ENCODE data around the gene TPGS1.

Gene TPGS1

DNA sequence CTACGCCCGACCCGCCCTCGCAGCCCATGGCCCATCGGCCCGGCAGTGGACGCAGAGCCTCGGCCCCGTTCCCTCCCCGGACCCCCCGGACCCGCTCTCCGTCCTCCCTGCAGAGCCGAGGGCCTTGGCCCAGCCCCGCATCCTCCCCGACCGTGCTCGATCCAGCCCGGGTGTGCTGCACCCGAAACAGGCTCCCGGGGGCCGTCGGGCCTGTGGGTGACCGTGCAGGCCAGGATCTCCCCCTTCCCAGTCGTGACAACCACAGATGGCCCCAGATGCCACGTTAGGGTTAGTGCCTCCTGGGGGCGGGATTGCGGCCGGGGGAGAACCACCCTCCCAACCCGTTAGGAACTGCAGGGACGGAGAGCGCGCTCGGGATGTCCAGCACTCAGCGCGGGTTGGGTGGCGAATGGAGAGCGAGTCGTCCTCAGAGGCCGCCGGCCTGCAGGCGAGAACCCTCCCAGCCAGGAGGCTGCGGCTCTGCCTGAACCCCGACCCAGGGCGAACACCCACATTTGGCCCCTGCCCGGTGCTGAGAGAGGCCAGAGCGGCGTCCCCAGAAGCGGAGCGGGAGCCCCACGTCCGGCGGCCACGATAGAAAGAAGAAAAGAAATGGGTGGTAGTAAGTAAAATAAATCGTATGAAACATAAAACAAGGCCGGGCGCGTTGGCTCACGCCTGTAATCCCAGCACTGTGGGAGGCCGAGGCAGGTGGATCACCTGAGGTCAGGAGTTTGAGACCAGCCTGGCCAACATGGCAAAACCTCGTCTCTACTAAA lies 17.7 kb upstream of the TPGS1 start:
- H3K4me1 ChIP-seq (ENCODE audit: control insufficient read depth in 1 of 2, insufficient read depth in 2 of 2, low read length in 2 of 2) = peaks cover 14 to 22% of the 10 kb centered on the region in 2 experiments
- peak overlapping the region; percentile 96 for H3K4me3 ChIP-seq (ENCODE audit: low read depth, low read length)
- H4K12ac ChIP-seq (ENCODE audit: low read depth, low read length) = peak overlapping the region; percentile 61
- H3K36me3 ChIP-seq (ENCODE audit: control insufficient read depth in 1 of 2, insufficient read depth in 2 of 2, low read length in 2 of 2) = no peaks in the 10 kb centered on the region
- peak overlapping the region; percentile 18 for H3K4ac ChIP-seq (ENCODE audit: low read depth, low read length)
- no peak overlapping the region for H3K23ac ChIP-seq (ENCODE audit: low read length)
- peaks cover 7% of the 10 kb centered on the region for H3K9me3 ChIP-seq (ENCODE audit: insufficient read depth, low read depth, low read length)
- no CpG with 5 or more reads among the region's 61 CpGs for WGBS (ENCODE audit: extremely low coverage, insufficient coverage, insufficient read length)
- H3K27me3 ChIP-seq (ENCODE audit: insufficient read depth, low read length) = no peaks in the 10 kb centered on the region
- peak overlapping the region; percentile 40 for H4K91ac ChIP-seq (ENCODE audit: low read depth, low read length)
- peaks cover 22% of the 10 kb centered on the region for H3K79me1 ChIP-seq (ENCODE audit: low read length)
- H3K18ac ChIP-seq (ENCODE audit: low read length) = peak overlapping the region; percentile 62
- H3K4me2 ChIP-seq (ENCODE audit: low read length) = peak overlapping the region; percentile 99
- peak overlapping the region; percentile 80 for H4K8ac ChIP-seq (ENCODE audit: low read depth, low read length)
- no peak overlapping the region for H2BK12ac ChIP-seq (ENCODE audit: low read length)
- peak overlapping the region; percentile 31 for H2AFZ ChIP-seq (ENCODE audit: insufficient read depth, low read length, poor library complexity)
- no peak overlapping the region for H2BK5ac ChIP-seq (ENCODE audit: low read depth, low read length, poor library complexity)
- peak overlapping the region; percentile 89 for H3K9ac ChIP-seq (ENCODE audit: low read length)
- peaks cover 4% of the 10 kb centered on the region for H3K79me2 ChIP-seq (ENCODE audit: control insufficient read depth, insufficient read depth, low read length, poor library complexity)
- H3K27ac ChIP-seq (ENCODE audit: low read depth, low read length) = peak overlapping the region; percentile 45
- no peak for DNase-seq
- H3K14ac ChIP-seq (ENCODE audit: low read length) = peak overlapping the region; percentile 28
- peak overlapping the region; percentile 17 for H2AK5ac ChIP-seq (ENCODE audit: low read length)
- no peak overlapping the region for H2BK120ac ChIP-seq (ENCODE audit: insufficient read depth, low read length, poor library complexity)

DNA sequence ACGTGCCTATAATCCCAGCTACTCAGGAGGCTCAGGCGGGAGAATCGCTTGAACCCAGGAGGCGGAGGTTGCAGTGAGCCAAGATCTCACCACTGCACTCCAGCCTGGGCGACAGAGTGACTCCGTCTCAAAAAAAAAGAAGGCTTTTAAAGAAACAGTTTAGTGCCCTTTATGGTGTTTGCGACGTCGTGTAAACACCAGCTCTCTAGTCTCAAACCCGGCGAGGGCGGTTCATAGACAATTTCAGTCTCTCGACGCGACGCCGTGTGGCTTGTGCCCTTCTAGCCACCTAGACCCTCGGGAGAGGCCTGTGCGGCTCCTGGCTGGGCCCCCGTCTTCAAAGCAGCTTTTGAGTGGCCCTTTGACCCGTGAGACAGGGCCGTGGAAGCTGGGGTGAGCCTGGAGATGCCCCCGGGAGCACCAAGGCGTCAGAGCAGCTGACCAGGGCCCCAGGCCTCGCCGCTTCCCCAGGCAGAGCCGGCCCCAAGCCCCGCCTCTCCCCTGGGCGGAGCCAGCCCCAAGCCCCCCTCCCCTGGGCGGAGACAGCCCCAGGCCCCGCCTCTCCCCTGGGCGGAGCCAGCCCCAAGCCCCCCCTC lies 16.1 kb upstream of the TPGS1 start:
- no peak overlapping the region for H4K12ac ChIP-seq (ENCODE audit: low read depth, low read length)
- no peak overlapping the region for H3K27ac ChIP-seq (ENCODE audit: low read depth, low read length)
- no peak overlapping the region for H2BK120ac ChIP-seq (ENCODE audit: insufficient read depth, low read length, poor library complexity)
- peaks cover 5% of the 10 kb centered on the region for H3K27me3 ChIP-seq (ENCODE audit: insufficient read depth, low read length)
- no peak overlapping the region for H2AFZ ChIP-seq (ENCODE audit: insufficient read depth, low read length, poor library complexity)
- H3K9me3 ChIP-seq (ENCODE audit: insufficient read depth, low read depth, low read length) = peaks cover 9% of the 10 kb centered on the region
- H3K4me2 ChIP-seq (ENCODE audit: low read length) = no peak overlapping the region
- H3K79me1 ChIP-seq (ENCODE audit: low read length) = peaks cover 18% of the 10 kb centered on the region
- H3K14ac ChIP-seq (ENCODE audit: low read length) = no peak overlapping the region
- H2BK5ac ChIP-seq (ENCODE audit: low read depth, low read length, poor library complexity) = no peak overlapping the region
- no peak overlapping the region for H3K4ac ChIP-seq (ENCODE audit: low read depth, low read length)
- no peak overlapping the region for H2AK5ac ChIP-seq (ENCODE audit: low read length)
- H3K18ac ChIP-seq (ENCODE audit: low read length) = no peak overlapping the region
- H3K79me2 ChIP-seq (ENCODE audit: control insufficient read depth, insufficient read depth, low read length, poor library complexity) = peaks cover 4% of the 10 kb centered on the region
- WGBS (ENCODE audit: extremely low coverage, insufficient coverage, insufficient read length) = no CpG with 5 or more reads among the region's 32 CpGs
- H3K4me1 ChIP-seq (ENCODE audit: control insufficient read depth in 1 of 2, insufficient read depth in 2 of 2, low read length in 2 of 2) = peaks cover 6 to 17% of the 10 kb centered on the region in 2 experiments
- H4K8ac ChIP-seq (ENCODE audit: low read depth, low read length) = no peak overlapping the region
- no peak overlapping the region for H3K9ac ChIP-seq (ENCODE audit: low read length)
- H3K23ac ChIP-seq (ENCODE audit: low read length) = no peak overlapping the region
- H3K36me3 ChIP-seq (ENCODE audit: control insufficient read depth in 1 of 2, insufficient read depth in 2 of 2, low read length in 2 of 2) = no peaks in the 10 kb centered on the region
- no peak overlapping the region for H4K91ac ChIP-seq (ENCODE audit: low read depth, low read length)
- H2BK12ac ChIP-seq (ENCODE audit: low read length) = no peak overlapping the region
- peak; percentile 27 to 36 for DNase-seq
- H3K4me3 ChIP-seq (ENCODE audit: low read depth, low read length) = no peak overlapping the region

DNA sequence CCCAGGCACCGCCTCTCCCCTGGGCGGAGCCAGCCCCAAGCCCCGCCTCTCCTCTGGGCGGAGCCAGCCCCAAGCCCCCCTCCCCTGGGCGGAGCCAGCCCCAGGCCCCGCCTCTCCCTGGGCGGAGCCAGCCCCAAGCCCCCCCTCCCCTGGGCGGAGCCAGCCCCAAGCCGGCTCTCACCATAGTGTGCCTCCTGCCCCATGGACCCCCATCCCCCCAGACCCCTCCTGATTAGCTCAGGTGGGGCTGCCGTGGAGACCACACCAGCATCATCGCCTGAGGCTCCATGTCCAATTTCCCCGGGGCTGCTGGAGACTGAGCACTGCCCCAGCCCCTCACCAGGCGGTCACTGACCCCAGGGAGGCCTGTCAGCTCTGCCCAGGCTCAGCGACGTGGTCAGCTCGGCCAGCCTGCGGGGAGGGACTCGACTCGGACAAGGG lies 15.2 kb upstream of the TPGS1 start:
- no peaks in the 10 kb centered on the region for H3K36me3 ChIP-seq (ENCODE audit: control insufficient read depth in 1 of 2, insufficient read depth in 2 of 2, low read length in 2 of 2)
- no peak overlapping the region for H4K8ac ChIP-seq (ENCODE audit: low read depth, low read length)
- no peak overlapping the region for H3K18ac ChIP-seq (ENCODE audit: low read length)
- no peak overlapping the region for H3K4ac ChIP-seq (ENCODE audit: low read depth, low read length)
- no CpG with 5 or more reads among the region's 19 CpGs for WGBS (ENCODE audit: extremely low coverage, insufficient coverage, insufficient read length)
- H4K12ac ChIP-seq (ENCODE audit: low read depth, low read length) = no peak overlapping the region
- H3K4me3 ChIP-seq (ENCODE audit: low read depth, low read length) = no peak overlapping the region
- H3K27me3 ChIP-seq (ENCODE audit: insufficient read depth, low read length) = peaks cover 8% of the 10 kb centered on the region
- no peak overlapping the region for H4K91ac ChIP-seq (ENCODE audit: low read depth, low read length)
- H3K4me1 ChIP-seq (ENCODE audit: control insufficient read depth in 1 of 2, insufficient read depth in 2 of 2, low read length in 2 of 2) = peaks cover 4 to 14% of the 10 kb centered on the region in 2 experiments
- H3K9me3 ChIP-seq (ENCODE audit: insufficient read depth, low read depth, low read length) = peaks cover 9% of the 10 kb centered on the region
- H3K9ac ChIP-seq (ENCODE audit: low read length) = no peak overlapping the region
- no peak overlapping the region for H3K27ac ChIP-seq (ENCODE audit: low read depth, low read length)
- no peak overlapping the region for H3K23ac ChIP-seq (ENCODE audit: low read length)
- H2BK12ac ChIP-seq (ENCODE audit: low read length) = no peak overlapping the region
- no peak overlapping the region for H2AFZ ChIP-seq (ENCODE audit: insufficient read depth, low read length, poor library complexity)
- peaks cover 4% of the 10 kb centered on the region for H3K79me2 ChIP-seq (ENCODE audit: control insufficient read depth, insufficient read depth, low read length, poor library complexity)
- H3K14ac ChIP-seq (ENCODE audit: low read length) = no peak overlapping the region
- no peak overlapping the region for H2AK5ac ChIP-seq (ENCODE audit: low read length)
- peaks cover 16% of the 10 kb centered on the region for H3K79me1 ChIP-seq (ENCODE audit: low read length)
- no peak overlapping the region for H2BK5ac ChIP-seq (ENCODE audit: low read depth, low read length, poor library complexity)
- no peak overlapping the region for H3K4me2 ChIP-seq (ENCODE audit: low read length)
- peak; percentile 21 to 55 for DNase-seq
- no peak overlapping the region for H2BK120ac ChIP-seq (ENCODE audit: insufficient read depth, low read length, poor library complexity)

DNA sequence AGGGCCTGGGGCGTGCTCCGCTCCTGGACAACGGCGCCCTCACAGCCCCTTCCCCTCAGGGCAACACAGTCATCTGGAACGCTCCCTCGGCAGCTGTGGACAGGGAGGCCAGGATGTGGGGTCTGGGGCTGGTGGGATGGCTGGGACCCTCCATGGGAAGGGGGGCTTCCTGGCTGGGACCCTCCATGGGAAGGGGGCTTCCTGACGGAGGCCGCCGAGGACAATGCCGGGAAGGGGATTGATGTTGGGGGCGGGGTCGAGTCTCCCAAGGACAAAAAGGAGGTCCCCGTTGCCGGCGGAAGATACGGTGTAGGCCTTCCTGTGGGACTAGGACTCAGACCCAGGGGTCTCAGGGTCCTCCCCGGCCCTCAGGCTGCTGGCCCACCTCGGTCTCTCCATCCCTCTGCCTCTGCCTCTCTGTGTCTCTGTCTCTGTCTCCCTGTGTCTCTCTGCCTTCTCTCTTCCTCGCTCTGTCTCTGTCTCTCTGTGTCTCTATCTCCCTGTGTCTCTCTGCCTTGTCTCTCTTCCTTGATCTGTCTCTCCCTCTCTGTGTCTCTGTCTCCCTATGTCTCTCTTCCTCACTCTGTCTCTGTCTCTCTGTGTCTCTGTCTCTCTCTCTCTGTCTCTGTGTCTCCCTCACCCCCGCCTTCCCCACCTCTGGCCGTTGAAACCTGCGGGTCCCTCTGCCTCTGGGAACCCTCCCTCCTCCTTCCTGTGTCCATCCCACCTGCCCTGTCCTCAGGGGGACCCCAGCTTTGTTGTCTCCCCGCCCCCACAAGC lies 13.7 kb upstream of the TPGS1 start:
- WGBS (ENCODE audit: extremely low coverage, insufficient coverage, insufficient read length) = no CpG with 5 or more reads among the region's 23 CpGs
- Histone ChIP-seq H3K27ac (ENCODE audit: low read depth, low read length) (no peak overlapping the region), H3K4me2 (ENCODE audit: low read length) (no peak overlapping the region), H3K23ac (ENCODE audit: low read length) (no peak overlapping the region), H2AFZ (ENCODE audit: insufficient read depth, low read length, poor library complexity) (no peak overlapping the region), H2BK120ac (ENCODE audit: insufficient read depth, low read length, poor library complexity) (no peak overlapping the region), H4K8ac (ENCODE audit: low read depth, low read length) (no peak overlapping the region), H3K14ac (ENCODE audit: low read length) (no peak overlapping the region), H4K12ac (ENCODE audit: low read depth, low read length) (no peak overlapping the region), H3K79me1 (ENCODE audit: low read length) (peaks cover 7% of the 10 kb centered on the region), H2BK12ac (ENCODE audit: low read length) (no peak overlapping the region), H3K4me1 (ENCODE audit: control insufficient read depth in 1 of 2, insufficient read depth in 2 of 2, low read length in 2 of 2) (peaks cover 0 to 6% of the 10 kb centered on the region in 2 experiments), H3K9ac (ENCODE audit: low read length) (no peak overlapping the region), H3K4ac (ENCODE audit: low read depth, low read length) (no peak overlapping the region), H3K4me3 (ENCODE audit: low read depth, low read length) (no peak overlapping the region), H2BK5ac (ENCODE audit: low read depth, low read length, poor library complexity) (no peak overlapping the region), H2AK5ac (ENCODE audit: low read length) (no peak overlapping the region), H3K79me2 (ENCODE audit: control insufficient read depth, insufficient read depth, low read length, poor library complexity) (peaks cover 2% of the 10 kb centered on the region), H3K27me3 (ENCODE audit: insufficient read depth, low read length) (peaks cover 21% of the 10 kb centered on the region), H3K36me3 (ENCODE audit: control insufficient read depth in 1 of 2, insufficient read depth in 2 of 2, low read length in 2 of 2) (no peaks in the 10 kb centered on the region), H4K91ac (ENCODE audit: low read depth, low read length) (no peak overlapping the region), H3K18ac (ENCODE audit: low read length) (no peak overlapping the region), H3K9me3 (ENCODE audit: insufficient read depth, low read depth, low read length) (peaks cover 15% of the 10 kb centered on the region)
- no peak for DNase-seq
